Endothelial cell of umbilical vein (primary cell): ENCODE measurements around the gene HTR1E.

Experiments
- CTCF ChIP-seq, 2 donors: IDR thresholded peaks; 1 replicate in 1 of 2; 2 replicates in 1 of 2; pipeline ENCODE4 v1.5.1; 2011; ENCODE audit warnings: low read length in 2 of 2, mild to moderate bottlenecking in 2 of 2, moderate library complexity in 2 of 2, control low read depth in 1 of 2, inconsistent platforms in 1 of 2, low read depth in 1 of 2; ENCODE audit not compliant: insufficient read depth in 1 of 2; ENCODE audit errors: extremely low read depth in 1 of 2
- EZH2 ChIP-seq: IDR thresholded peaks from 2 replicates; pipeline ENCODE4 v1.6.1; 2012; ENCODE audit warnings: borderline replicate concordance, low read depth, mild to moderate bottlenecking, moderate library complexity, low read length, inconsistent platforms; ENCODE audit not compliant: severe bottlenecking
- FOS ChIP-seq: IDR thresholded peaks from 2 replicates; pipeline ENCODE4 v1.6.1; 2011; ENCODE audit warnings: mild to moderate bottlenecking, low read length, moderate library complexity, borderline replicate concordance; ENCODE audit not compliant: insufficient read depth
- JUN ChIP-seq: IDR thresholded peaks from 2 replicates; pipeline ENCODE4 v1.6.1; 2011; ENCODE audit warnings: borderline replicate concordance, low read depth; ENCODE audit not compliant: insufficient read length, insufficient read depth
- MAX ChIP-seq: IDR thresholded peaks from 2 replicates; pipeline ENCODE4 v1.6.1; 2011; ENCODE audit not compliant: insufficient read depth, insufficient read length
- POLR2A ChIP-seq: IDR thresholded peaks from 2 replicates; pipeline ENCODE4 v1.6.1; 2012; ENCODE audit warnings: low read depth, mild to moderate bottlenecking, control low read depth, low read length

DNA sequence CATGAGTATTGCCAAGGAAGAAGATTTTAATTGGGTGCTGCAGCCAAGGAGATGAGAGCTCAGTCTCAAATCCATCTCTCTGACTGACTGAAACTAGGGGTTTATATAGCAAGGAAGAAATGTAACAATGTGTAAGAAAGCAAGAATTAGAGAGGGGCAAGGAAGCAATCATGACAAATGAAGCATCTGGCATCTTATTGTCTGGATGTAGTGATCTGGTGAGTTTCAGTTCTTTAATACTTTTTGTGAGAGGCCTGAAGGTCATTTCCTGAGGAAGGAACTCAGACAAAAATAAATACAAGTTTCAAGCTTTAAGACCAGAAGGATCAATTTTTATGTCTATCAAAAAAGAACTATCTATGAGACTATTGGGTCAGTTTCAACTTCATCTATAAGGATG lies 64.2 kb downstream of the HTR1E start:
- TF ChIP-seq CTCF (IDR thresholded peaks at IDR 0.05; ENCODE audit: extremely low read depth in 1 of 2, insufficient read depth in 1 of 2, low read depth in 1 of 2, low read length in 2 of 2) (no peak), POLR2A (no peak), FOS (no peak), MAX (no peak), EZH2 (no peak), JUN (no peak)
